ENCODE results near the gene BCL2L14. TPM values are rescaled to one million over a fixed set of nuclear protein-coding genes. Genes with fewer than 3 reads are reported as not detected.
"Not testable (repeated sequence)": the region's sequence is repeated elsewhere in the genome, so short reads cannot be mapped to it uniquely, and the experiment has no call there.

The BCL2L14 gene
- total RNA-seq, 1 donor from 2014 or later, result 0.86 TPM

DNA sequence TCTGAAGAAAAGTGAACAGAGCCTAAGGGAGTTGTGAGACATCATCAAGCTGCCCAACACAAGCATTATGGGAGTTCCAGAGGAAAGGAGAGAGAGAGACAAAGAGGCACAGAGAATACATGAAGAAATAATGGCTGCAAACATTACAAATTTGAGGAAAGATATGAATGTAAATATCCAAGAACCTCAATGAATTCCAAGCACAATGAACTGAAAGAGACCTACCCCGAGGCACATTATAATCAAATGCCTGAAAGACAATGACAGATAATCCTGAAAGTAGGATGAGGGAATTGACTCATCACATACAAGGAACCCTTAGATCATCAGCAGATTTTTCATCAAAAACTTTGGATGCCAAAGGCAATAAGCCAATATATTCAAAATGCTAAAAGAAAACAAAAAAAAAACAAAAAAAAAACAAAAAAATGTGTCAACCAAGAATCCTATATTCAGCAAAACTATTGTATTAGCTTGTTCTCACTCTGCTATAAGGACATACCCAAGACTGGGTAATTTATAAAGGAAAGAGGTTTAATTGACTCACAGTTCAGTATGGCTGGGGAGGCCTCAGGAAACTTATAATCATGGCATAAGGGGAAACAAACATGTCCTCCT lies 37.8 kb downstream of the BCL2L14 start:
- Mint-ChIP-seq H3K36me3 (ENCODE audit: low read depth) (peaks cover 49% of the 10 kb centered on the region), H3K4me1 (peaks cover 13% of the 10 kb centered on the region), H3K27me3 (ENCODE audit: low read depth) (no peaks in the 10 kb centered on the region), H3K27ac (ENCODE audit: unreplicated experiment) (no peak overlapping the region), H3K9me3 (peaks cover 12% of the 10 kb centered on the region), H3K4me3 (no peak overlapping the region)
- TF ChIP-seq, protein P1, sequence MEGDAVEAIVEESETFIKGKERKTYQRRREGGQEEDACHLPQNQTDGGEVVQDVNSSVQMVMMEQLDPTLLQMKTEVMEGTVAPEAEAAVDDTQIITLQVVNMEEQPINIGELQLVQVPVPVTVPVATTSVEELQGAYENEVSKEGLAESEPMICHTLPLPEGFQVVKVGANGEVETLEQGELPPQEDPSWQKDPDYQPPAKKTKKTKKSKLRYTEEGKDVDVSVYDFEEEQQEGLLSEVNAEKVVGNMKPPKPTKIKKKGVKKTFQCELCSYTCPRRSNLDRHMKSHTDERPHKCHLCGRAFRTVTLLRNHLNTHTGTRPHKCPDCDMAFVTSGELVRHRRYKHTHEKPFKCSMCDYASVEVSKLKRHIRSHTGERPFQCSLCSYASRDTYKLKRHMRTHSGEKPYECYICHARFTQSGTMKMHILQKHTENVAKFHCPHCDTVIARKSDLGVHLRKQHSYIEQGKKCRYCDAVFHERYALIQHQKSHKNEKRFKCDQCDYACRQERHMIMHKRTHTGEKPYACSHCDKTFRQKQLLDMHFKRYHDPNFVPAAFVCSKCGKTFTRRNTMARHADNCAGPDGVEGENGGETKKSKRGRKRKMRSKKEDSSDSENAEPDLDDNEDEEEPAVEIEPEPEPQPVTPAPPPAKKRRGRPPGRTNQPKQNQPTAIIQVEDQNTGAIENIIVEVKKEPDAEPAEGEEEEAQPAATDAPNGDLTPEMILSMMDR (conservative IDR thresholded peaks at IDR 0.05), result no peak
- no peak for DNase-seq (ENCODE audit: low read depth, low spot score)

DNA sequence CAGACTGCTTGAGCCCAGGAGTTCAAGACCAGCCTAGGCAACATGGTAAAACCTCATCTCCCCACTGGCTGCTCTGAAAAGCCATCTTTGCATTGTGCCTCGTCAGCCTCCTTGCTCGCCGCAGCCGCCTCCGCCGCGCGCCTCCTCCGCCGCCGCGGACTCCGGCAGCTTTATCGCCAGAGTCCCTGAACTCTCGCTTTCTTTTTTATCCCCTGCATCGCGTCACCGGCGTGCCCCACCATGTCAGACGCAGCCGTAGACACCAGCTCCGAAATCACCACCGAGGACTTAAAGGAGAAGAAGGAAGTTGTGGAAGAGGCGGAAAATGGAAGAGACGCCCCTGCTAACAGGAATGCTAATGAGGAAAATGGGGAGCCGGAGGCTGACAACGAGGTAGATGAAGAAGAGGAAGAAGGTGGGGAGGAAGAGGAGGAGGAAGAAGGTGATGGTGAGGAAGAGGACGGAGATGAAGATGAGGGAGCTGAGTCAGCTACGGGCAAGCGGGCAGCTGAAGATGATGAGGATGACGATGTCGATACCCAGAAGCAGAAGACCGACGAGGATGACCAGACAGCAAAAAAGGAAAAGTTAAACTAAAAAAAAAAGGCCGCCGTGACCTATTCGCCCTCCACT lies 40.3 kb downstream of the BCL2L14 start:
- not testable (repeated sequence) for H3K9me3 Mint-ChIP-seq; H3K27ac Mint-ChIP-seq (ENCODE audit: unreplicated experiment); DNase-seq (ENCODE audit: low read depth, low spot score); H3K4me3 Mint-ChIP-seq; H3K27me3 Mint-ChIP-seq (ENCODE audit: low read depth)
- peaks cover 48% of the 10 kb centered on the region for H3K36me3 Mint-ChIP-seq (ENCODE audit: low read depth)
- H3K4me1 Mint-ChIP-seq, result peaks cover 13% of the 10 kb centered on the region

DNA sequence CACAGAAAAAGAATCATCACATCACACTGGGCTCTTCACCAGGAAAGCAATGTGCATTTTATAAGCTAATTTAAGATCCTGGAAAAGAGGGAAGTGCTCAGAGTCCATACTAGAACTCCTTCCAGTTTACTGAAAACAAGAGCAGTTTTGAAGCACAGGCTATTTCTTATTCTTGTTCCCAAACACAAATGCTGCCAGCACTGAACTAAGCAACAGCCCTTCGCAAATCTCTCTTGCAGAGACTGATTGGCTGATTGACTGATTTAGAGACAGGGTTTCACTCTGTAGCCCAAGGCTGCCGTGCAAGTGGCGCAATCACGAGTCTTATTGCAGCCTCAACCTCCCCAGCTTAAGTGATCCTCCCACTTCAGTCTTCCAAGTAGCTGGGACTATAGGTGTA lies 44.8 kb downstream of the BCL2L14 start:
- TF ChIP-seq, protein P1 (conservative IDR thresholded peaks at IDR 0.05), result no peak
- no peak for DNase-seq (ENCODE audit: low read depth, low spot score)
- Mint-ChIP-seq H3K36me3 (ENCODE audit: low read depth) (peaks cover 30% of the 10 kb centered on the region), H3K27ac (ENCODE audit: unreplicated experiment) (peak overlapping the region; percentile 71), H3K9me3 (no peaks in the 10 kb centered on the region), H3K4me1 (peaks cover 6% of the 10 kb centered on the region), H3K27me3 (ENCODE audit: low read depth) (no peaks in the 10 kb centered on the region), H3K4me3 (no peak overlapping the region)

DNA sequence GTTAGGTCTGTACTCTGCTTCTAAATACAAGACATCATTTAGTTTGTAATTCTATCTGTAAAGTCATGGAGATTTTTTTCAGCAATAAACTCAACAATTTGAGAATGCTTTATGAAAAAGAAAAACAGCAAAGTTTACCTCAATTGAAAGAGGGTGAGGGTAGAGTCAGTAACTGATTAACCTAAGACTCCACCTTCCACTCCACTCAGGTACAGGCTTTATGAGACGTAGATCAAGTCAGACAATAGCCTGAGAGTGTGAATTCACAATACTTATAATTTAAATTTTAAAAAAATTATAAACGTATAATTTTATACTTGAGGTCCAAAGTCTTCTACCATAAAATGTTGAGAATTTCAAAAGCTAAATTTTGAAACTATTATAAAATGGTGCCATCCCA lies 45.9 kb downstream of the BCL2L14 start:
- DNase-seq (ENCODE audit: low read depth, low spot score), result no peak
- no peaks in the 10 kb centered on the region for H3K27me3 Mint-ChIP-seq (ENCODE audit: low read depth)
- no peaks in the 10 kb centered on the region for H3K9me3 Mint-ChIP-seq
- H3K4me3 Mint-ChIP-seq, result no peak overlapping the region
- H3K4me1 Mint-ChIP-seq, result peaks cover 6% of the 10 kb centered on the region
- H3K36me3 Mint-ChIP-seq (ENCODE audit: low read depth), result peaks cover 25% of the 10 kb centered on the region
- H3K27ac Mint-ChIP-seq (ENCODE audit: unreplicated experiment), result no peak overlapping the region
- TF ChIP-seq, protein P1 (conservative IDR thresholded peaks at IDR 0.05), result no peak

DNA sequence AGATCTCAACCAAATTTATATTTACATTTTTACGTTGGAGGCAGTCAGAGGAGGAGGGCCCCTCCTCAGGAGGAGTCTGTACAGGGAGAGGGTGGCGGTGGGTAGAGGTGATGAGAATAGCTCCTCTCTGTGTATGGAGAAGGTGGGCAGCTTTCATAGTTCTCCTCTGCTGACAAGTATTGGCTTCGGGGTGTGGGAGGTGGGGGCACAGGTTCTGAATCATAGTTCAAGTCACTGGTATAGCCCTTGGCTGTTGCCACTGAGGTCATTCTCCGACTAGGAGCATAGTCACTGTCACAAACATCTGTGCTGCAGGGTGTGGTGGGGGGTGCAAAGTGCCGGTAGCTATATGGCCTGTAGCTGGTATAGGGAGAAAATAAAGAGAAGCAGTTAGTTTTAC lies 50.3 kb downstream of the BCL2L14 start:
- Mint-ChIP-seq H3K27me3 (ENCODE audit: low read depth) (no peaks in the 10 kb centered on the region), H3K36me3 (ENCODE audit: low read depth) (peaks cover 6% of the 10 kb centered on the region), H3K4me1 (peaks cover 6% of the 10 kb centered on the region), H3K9me3 (no peaks in the 10 kb centered on the region), H3K4me3 (no peak overlapping the region), H3K27ac (ENCODE audit: unreplicated experiment) (no peak overlapping the region)
- TF ChIP-seq, protein P1 (conservative IDR thresholded peaks at IDR 0.05), result no peak
- no peak for DNase-seq (ENCODE audit: low read depth, low spot score)

DNA sequence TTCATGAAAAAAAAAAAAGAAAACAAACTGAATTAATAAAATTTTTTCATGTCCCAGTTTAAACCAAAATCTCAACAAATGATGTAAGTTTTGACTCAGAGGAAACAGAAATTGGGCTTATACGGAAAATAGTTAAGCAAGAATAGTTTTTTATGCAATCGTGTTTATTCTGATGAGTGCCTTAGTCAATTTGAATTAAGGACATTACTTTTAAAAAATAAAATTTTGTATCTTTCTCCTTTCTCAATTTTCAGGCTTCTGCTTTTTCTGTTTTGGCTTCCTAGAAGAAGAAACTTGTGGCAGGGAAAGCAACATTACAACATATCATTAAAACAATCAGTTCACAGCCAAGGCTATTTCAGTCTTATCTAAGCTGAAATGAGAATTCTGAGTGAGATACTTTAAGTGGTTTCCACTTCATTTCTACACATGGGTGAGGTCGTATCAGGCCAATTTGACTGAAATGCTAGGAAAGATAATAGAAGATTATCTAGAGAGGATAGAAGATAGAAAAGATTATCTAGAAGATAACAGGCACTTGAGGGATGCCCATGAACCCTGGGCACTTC lies 52.4 kb downstream of the BCL2L14 start:
- Mint-ChIP-seq H3K4me3 (no peak overlapping the region), H3K27ac (ENCODE audit: unreplicated experiment) (no peak overlapping the region), H3K36me3 (ENCODE audit: low read depth) (peaks cover 14% of the 10 kb centered on the region), H3K4me1 (peaks cover 6% of the 10 kb centered on the region), H3K27me3 (ENCODE audit: low read depth) (no peaks in the 10 kb centered on the region), H3K9me3 (no peaks in the 10 kb centered on the region)
- TF ChIP-seq, protein P1 (conservative IDR thresholded peaks at IDR 0.05), result no peak
- DNase-seq (ENCODE audit: low read depth, low spot score), result no peak
